Neural cell (in vitro differentiated cells): ENCODE measurements around the gene SF1. TPM values are rescaled to one million over a fixed set of nuclear protein-coding genes. Genes with fewer than 3 reads are reported as not detected.

ENCODE experiments used
- H2AFZ ChIP-seq: fragments of 200-600, 300-800 bp; sonication (generic), shearing (Covaris generic); 2 replicates; pipeline ENCODE4 v1.6.0; 2014; ENCODE audit warnings: low read depth, mild to moderate bottlenecking, antibody characterized with exemption, low read length, moderate library complexity
- H3F3A ChIP-seq: fragments of 200-600 bp; shearing (Covaris generic); 2 replicates; pipeline ENCODE4 v1.6.1; 2016; ENCODE audit warnings: mild to moderate bottlenecking, moderate library complexity, mixed read lengths, antibody characterized with exemption, low read length; ENCODE audit not compliant: insufficient read depth, poor library complexity, severe bottlenecking
- H3K27ac ChIP-seq: fragments of 200-600, 300-800 bp; sonication (generic), shearing (Covaris generic); 2 replicates; pipeline ENCODE4 v1.5.1; 2014; ENCODE audit warnings: mild to moderate bottlenecking, low read length, moderate library complexity
- H3K27me3 ChIP-seq: fragments of 300-800, 200-600 bp; sonication (generic), shearing (Covaris generic); 2 replicates; pipeline ENCODE4 v1.6.0; 2014; ENCODE audit warnings: mild to moderate bottlenecking, low read depth, low read length, moderate library complexity; ENCODE audit not compliant: insufficient read depth
- H3K36me3 ChIP-seq: fragments of 300-800, 200-600 bp; sonication (generic), shearing (Covaris generic); 2 replicates; pipeline ENCODE4 v1.5.1; 2014; ENCODE audit warnings: mild to moderate bottlenecking, antibody characterized with exemption, low read length, moderate library complexity; ENCODE audit not compliant: insufficient read depth
- H3K4me2 ChIP-seq: fragments of 300-800, 200-600 bp; sonication (generic), shearing (Covaris generic); 2 replicates; pipeline ENCODE4 v1.6.0; 2014; ENCODE audit warnings: mild to moderate bottlenecking, low read length
- H3K4me3 ChIP-seq: fragments of 300-800, 200-600 bp; sonication (generic), shearing (Covaris generic); 2 replicates; pipeline ENCODE4 v1.5.1; 2014; ENCODE audit warnings: mild to moderate bottlenecking, low read length, moderate library complexity
- H3K79me2 ChIP-seq: fragments of 200-600 bp; shearing (Covaris generic); replicated peaks from 2 replicates; pipeline ENCODE4 v1.6.0; 2014; ENCODE audit warnings: mild to moderate bottlenecking, low read length, moderate library complexity; ENCODE audit not compliant: insufficient read depth
- H3K9ac ChIP-seq: fragments of 300-800, 200-600 bp; sonication (generic), shearing (Covaris generic); 2 replicates; pipeline ENCODE4 v1.6.1; 2016; ENCODE audit warnings: mild to moderate bottlenecking, low read length, mixed read lengths
- H3K9me2 ChIP-seq: fragments of 200-600 bp; shearing (Covaris generic); 2 replicates; pipeline ENCODE4 v1.6.1; 2016; ENCODE audit warnings: mild to moderate bottlenecking, low read length, mixed read lengths; ENCODE audit not compliant: insufficient read depth
- H3K9me3 ChIP-seq: fragments of 200-600, 300-800 bp; sonication (generic), shearing (Covaris generic); 2 replicates; pipeline ENCODE4 v1.6.1; 2016; ENCODE audit warnings: mild to moderate bottlenecking, mixed run types, low read length, moderate library complexity, mixed read lengths
- H4K20me1 ChIP-seq: fragments of 200-600 bp; shearing (Covaris generic); 2 replicates; pipeline ENCODE4 v1.6.1; 2016; ENCODE audit warnings: mild to moderate bottlenecking, mixed run types; ENCODE audit not compliant: insufficient read depth
- CTCF ChIP-seq: fragments of 450-650 bp; IDR thresholded peaks from 2 replicates; pipeline ENCODE4 v1.5.1; 2014; ENCODE audit warnings: antibody characterized with exemption, mild to moderate bottlenecking, moderate library complexity; ENCODE audit not compliant: poor library complexity, severe bottlenecking
- EP300 ChIP-seq: fragments of 450-650 bp; conservative IDR thresholded peaks from 2 replicates; pipeline ENCODE4 v1.6.1; 2014; ENCODE audit warnings: antibody characterized with exemption, mild to moderate bottlenecking, moderate library complexity; ENCODE audit not compliant: poor library complexity, severe bottlenecking
- MXI1 ChIP-seq: fragments of 450-650 bp; conservative IDR thresholded peaks from 2 replicates; pipeline ENCODE4 v1.6.1; 2014; ENCODE audit warnings: antibody characterized with exemption, mild to moderate bottlenecking; ENCODE audit not compliant: poor library complexity, severe bottlenecking
- POLR2AphosphoS5 ChIP-seq: IDR thresholded peaks from 2 replicates; pipeline ENCODE4 v1.6.1; 2012
- RAD21 ChIP-seq: fragments of 450-650 bp; conservative IDR thresholded peaks from 2 replicates; pipeline ENCODE4 v1.6.1; 2014; ENCODE audit warnings: antibody characterized with exemption, mild to moderate bottlenecking, moderate library complexity
- SMC3 ChIP-seq: fragments of 450-650 bp; conservative IDR thresholded peaks from 2 replicates; pipeline ENCODE4 v1.6.1; 2014; ENCODE audit warnings: antibody characterized with exemption, mild to moderate bottlenecking, moderate library complexity; ENCODE audit not compliant: poor library complexity
- TAF1 ChIP-seq: IDR thresholded peaks from 2 replicates; pipeline ENCODE4 v1.6.1; 2012; ENCODE audit warnings: low read depth
- polyA plus RNA-seq: library from polyadenylated mRNA; depleted of rRNA; stranded (reverse); fragments of >200 nt; gene quantifications from 2 replicates; pipeline ENCODE4 v1.2.3, GENCODE V29; 2014
- TF ChIP-seq, protein P1 (sequence below): IDR thresholded peaks from 2 replicates; pipeline ENCODE4 v1.6.1; 2012; ENCODE audit warnings: borderline replicate concordance

SF1 gene
- polyA plus RNA-seq, 1 donor from 2014 or later, result 53.2 TPM

DNA sequence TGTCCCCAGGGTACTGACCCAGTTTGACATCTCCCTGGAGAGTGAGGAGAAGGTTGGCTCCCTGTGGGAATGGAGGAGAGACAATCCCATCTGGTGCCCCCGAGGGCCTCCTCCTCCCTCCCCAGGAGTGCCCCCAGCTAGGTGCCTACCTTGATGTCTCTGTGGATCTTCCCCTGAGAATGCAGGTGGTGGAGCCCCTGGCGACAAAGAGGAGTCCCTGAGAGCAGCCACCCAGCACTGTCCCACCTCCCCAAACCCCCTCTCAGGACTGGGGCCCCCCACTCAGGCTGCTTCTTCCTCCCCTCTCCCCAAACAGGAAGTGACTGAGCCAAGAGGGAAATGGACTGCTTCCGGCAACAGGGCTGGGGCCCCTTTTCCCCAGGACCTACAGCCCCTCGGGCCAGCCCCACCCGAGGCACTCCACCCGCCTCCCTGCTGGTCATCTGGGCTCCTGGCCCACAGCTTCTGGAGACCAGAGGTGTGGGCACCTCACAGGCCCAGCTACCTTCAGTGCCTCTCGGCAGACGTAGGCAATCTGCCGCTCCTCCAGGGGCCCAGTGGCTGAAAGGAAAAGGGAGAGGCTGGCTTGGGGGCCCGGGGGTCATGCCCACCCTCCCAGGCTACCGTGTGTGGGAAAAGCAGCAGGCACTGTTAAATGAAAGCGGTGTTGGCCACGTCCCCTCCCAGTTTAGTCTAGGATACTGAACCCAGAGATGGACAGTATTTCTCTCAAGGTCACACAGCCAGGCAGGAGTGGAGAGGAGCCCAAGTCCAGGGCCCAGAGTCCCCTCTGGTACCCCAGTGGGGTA is 23.4 kb upstream of the SF1 start:
- Histone ChIP-seq H3K27me3 (no peaks in the 10 kb centered on the region), H3K9me3 (no peaks in the 10 kb centered on the region), H3F3A (no peaks in the 10 kb centered on the region), H3K9ac (no peak overlapping the region), H3K27ac (no peak overlapping the region), H3K4me2 (no peak overlapping the region), H4K20me1 (no peaks in the 10 kb centered on the region), H2AFZ (no peak overlapping the region), H3K79me2 (no peaks in the 10 kb centered on the region), H3K4me3 (peak overlapping the region; percentile 66), H3K36me3 (peaks cover 9% of the 10 kb centered on the region), H3K9me2 (no peaks in the 10 kb centered on the region)
- TF ChIP-seq RAD21 (no peak), MXI1 (no peak), POLR2AphosphoS5 (no peak), TAF1 (no peak), SMC3 (no peak), CTCF (no peak), EP300 (no peak)
- TF ChIP-seq, protein P1, sequence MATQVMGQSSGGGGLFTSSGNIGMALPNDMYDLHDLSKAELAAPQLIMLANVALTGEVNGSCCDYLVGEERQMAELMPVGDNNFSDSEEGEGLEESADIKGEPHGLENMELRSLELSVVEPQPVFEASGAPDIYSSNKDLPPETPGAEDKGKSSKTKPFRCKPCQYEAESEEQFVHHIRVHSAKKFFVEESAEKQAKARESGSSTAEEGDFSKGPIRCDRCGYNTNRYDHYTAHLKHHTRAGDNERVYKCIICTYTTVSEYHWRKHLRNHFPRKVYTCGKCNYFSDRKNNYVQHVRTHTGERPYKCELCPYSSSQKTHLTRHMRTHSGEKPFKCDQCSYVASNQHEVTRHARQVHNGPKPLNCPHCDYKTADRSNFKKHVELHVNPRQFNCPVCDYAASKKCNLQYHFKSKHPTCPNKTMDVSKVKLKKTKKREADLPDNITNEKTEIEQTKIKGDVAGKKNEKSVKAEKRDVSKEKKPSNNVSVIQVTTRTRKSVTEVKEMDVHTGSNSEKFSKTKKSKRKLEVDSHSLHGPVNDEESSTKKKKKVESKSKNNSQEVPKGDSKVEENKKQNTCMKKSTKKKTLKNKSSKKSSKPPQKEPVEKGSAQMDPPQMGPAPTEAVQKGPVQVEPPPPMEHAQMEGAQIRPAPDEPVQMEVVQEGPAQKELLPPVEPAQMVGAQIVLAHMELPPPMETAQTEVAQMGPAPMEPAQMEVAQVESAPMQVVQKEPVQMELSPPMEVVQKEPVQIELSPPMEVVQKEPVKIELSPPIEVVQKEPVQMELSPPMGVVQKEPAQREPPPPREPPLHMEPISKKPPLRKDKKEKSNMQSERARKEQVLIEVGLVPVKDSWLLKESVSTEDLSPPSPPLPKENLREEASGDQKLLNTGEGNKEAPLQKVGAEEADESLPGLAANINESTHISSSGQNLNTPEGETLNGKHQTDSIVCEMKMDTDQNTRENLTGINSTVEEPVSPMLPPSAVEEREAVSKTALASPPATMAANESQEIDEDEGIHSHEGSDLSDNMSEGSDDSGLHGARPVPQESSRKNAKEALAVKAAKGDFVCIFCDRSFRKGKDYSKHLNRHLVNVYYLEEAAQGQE, result no peak

DNA sequence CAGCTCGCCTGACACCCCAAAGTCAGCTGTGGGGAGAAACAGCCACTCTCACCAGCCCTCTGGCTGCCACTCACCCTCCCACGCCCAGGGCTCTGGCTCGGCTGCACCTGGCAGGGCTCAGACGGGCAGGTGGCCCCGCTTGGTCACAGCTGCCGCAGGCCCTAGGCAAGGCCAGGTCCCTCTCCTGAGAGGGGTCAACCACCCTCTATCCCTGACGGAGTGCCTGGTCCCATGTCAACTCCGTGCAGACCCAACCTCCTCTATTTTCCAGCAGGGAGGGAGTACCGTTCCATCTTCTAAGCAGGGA is 22.8 kb upstream of the SF1 start:
- Histone ChIP-seq H3K9me2 (no peaks in the 10 kb centered on the region), H3K36me3 (peaks cover 9% of the 10 kb centered on the region), H3K4me3 (no peak overlapping the region), H3K27me3 (no peaks in the 10 kb centered on the region), H4K20me1 (no peaks in the 10 kb centered on the region), H3K9ac (no peak overlapping the region), H2AFZ (no peak overlapping the region), H3F3A (no peaks in the 10 kb centered on the region), H3K4me2 (no peak overlapping the region), H3K9me3 (no peaks in the 10 kb centered on the region), H3K79me2 (no peaks in the 10 kb centered on the region), H3K27ac (no peak overlapping the region)
- TF ChIP-seq CTCF (no peak), EP300 (no peak)
